ENCODE results near the gene TAF8.

Gene TAF8

DNA sequence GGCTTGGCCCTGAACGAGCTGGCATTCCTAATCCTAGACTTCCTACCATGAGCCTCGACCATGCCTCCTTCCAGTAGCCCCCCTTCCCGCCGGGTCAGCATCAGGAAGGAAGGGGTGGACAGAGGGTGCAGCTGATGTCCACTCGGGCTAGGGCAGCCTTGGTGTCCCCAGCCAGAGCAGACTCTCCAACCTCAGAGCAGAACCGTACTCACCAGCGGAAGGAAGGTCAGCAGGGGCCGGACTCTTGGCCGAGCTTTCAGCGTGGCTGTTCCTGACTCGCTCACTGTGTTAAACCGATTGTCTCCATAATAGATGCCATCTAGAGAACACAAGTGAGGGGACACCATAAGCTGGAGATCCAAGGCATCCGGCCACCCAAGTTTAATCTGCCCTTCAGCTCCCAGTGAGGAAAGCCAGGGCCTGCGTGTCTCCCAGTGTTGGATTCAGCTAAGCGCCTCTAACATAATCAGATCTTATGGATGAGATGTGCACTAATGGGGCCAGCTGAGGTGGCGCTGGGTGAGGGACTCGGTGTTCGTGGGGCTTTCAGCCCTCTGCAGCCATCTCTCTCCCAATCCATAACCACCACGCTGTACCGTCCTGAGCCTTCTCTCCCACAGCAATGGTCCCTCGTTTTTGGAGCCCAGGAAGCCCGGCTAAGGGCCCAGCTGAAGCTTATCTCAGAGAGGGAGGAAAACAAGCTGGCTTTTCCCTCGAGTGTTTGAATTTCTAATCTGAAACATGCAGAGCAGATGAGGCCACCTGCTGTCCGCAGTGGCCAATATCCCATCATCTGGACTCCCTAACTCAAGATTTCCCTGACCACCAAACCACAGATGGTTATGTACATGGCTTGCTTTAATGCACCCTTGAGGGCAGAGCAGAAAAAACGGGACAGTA lies 78.4 kb downstream of the TAF8 start:
- DNase-seq, result no peak

DNA sequence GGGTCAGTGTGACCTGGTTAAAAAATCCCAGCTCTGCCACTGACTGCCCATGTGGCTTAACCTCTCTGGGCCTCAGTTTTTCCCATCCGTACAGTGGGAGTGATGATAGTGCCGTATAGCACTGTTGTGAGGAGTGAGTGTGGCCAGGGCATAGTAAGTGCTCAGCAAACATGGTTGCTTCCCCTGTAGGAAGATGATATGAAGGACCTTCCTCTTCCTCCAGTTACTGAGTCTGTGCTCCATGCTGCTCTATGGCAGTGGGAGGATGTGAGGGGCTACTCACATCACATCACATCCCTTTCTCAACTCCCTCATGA lies 79.0 kb downstream of the TAF8 start:
- peak; percentile 2 for DNase-seq

DNA sequence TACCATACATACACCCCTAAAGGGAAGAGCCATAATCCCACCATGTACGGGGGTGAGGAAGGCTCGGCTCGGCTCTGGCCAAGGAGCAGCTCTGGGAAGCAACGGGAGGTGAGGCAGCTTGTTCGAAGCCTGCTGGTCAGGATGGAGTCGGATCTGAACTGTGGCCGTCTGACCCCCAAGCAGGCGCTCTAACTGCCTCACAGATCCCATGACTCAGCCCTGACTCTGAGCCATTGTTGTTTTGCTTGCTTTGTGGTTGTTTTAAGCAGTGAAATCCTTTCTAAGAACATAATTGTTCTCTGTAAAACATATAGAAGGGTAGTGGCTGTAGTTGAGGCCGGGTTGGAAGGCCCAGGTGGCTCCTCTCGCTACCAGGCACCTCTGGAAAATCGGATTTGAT lies 81.2 kb downstream of the TAF8 start:
- DNase-seq, result no peak

DNA sequence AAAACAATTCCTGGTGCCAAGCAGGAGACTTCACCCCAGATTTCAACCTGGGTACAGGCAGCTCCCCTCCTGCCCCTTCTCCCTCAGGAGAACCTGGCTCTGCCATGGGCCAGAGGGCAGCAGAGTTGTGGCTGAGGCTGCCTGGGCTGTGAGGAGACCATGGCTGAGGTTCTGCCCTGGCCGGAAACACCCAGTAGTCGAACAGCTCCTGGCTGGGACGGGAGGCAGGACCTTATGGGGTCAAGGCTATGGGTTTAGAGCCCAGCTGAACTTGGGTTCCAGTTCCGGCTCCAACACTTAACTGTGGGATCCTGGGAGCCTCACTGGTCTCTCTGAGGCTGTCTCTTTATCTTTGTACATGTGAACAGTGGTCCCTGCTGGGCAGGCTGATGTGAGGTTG lies 83.6 kb downstream of the TAF8 start:
- no peak for DNase-seq

DNA sequence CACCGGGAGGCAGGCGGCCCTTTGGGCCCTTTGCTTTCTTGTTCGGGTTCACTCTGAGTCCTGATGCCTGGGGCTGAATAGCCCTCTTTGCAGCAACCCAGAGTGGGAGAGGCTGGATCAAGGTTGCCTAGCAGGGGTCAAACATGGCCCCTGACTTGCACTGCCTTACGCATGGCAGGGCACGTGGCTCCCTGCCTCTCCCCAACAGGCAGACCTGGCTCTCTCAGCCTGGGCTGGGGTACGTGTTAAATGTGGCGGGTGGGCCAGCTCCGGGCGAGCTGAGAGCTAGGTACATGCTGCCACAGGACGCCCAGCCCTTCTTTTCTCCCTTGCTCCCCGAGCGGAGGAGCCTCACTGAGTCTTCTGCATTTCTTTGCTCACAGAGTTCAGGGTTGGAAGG lies 84.8 kb downstream of the TAF8 start:
- no peak for DNase-seq

DNA sequence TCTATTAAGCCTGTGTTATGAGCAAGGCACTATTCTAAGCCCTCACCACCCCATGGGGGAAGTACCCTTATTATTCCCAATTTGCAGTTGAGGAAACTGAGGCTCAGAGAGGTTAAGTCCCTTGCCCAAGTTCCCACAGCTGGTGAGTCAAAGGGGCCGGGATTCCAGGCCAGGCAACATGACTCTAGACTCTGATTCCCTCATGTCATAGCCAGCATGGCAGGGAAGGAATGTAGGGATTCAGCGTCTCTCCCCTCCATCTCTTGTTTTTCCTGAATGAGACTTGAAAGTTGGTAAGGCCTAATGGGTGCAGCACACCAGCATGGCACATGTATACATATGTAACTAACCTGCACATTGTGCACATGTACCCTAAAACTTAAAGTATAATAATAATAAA lies 85.4 kb downstream of the TAF8 start:
- no peak for DNase-seq

DNA sequence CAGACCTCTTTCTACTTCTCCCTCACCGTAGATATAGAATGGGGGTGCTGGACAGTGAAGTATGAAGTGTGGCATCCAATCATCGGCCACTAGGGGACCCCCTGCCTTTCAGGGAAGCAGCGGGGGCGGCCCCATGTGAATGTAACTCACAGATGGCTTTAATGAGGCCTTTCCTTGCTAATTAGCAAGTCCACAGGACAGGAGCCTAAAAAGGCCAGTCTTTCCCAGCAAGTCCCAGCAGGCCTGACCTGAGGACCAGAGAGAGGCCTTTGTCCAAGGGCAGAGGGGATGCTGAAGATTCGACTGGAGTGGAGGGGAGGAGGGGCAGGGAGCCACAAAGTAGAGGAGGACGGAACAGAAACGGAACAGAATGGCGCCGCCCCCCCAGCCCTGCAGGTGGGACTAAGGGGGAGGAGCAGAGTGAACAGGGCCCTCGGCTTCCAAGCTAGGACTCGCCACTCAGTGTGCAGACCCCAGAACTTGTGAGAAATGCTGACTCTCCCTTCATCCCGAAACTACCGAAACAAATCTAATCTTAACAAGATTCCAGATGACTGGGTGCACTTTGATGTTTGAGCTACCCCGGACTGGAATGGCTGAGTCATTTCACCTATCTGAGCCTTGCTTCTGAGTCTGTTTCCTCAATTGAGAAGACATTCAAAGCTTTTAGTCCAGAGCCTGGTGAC lies 86.3 kb downstream of the TAF8 start:
- DNase-seq, result no peak

Data from CD4-positive, alpha-beta T cell treated with Interleukin-15 for 1 hour (primary cell).